KBM-7 (cell line): ENCODE results near the gene SYT9.
"Not testable (repeated sequence)": the region's sequence is repeated elsewhere in the genome, so short reads cannot be mapped to it uniquely, and the experiment has no call there.

Source experiments
- DNase-seq: peaks from one replicate; pipeline ENCODE4 v3.0.0-alpha.2; 2015
- in situ Hi-C: fragments of 300-500 bp; cut with MboI; formaldehyde crosslinking; loops from 2 replicates; pipeline ENCODE4 v1.14.3; 2020; ENCODE audit warnings: low sequenced_read_pairs, low pct_unique_long_range_greater_than_20kb, mixed read lengths

Gene SYT9

DNA sequence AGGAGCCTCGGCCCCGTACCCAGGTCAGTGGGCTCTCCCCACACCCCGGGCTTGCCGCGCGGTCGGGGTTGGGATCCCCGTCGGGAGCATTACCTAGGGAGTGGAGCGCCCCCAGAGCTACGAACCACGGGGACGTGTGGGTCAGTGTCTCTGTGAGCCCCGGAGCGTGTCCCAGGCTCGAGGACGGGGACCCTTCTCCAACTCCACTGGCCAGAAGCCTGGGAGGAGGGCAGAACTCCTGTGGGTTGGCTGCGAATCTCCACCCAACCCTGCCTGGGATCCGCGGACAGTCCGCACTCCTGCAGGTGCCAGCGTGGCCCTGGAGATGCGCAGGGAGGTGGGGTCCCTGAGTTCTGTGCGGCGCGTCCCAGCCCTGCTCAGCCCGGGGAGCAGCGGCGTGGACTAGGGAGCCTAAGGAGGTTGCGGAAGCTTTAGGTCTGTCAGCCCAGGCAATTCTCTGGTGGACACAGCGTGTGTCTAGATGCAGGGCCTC, 262.4 kb downstream of the SYT9 start:
- in situ Hi-C loops: no loop called here
- no peak for DNase-seq

DNA sequence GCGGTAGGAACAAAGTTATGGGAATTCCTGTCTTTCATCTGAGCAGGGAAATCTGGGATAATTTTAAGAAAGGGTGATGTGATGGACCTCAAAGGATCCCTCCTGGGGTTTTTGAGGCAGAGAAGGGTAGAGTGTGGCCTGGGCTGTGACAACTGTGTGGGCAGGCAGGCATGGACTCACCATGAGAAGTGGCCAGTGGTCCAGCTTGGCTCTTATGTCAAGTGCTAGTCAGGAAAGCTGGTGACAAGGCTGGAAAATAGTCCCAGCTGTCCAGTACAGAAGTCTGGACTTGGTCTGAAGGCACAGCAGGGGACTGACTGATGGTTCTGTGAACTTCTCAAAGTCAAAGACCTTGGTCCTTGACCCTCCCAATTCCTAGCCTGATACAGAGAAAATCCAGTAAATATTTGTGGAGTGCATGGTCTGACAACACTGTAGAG, 263.8 kb downstream of the SYT9 start:
- in situ Hi-C loops: no loop called here
- DNase-seq: no peak

DNA sequence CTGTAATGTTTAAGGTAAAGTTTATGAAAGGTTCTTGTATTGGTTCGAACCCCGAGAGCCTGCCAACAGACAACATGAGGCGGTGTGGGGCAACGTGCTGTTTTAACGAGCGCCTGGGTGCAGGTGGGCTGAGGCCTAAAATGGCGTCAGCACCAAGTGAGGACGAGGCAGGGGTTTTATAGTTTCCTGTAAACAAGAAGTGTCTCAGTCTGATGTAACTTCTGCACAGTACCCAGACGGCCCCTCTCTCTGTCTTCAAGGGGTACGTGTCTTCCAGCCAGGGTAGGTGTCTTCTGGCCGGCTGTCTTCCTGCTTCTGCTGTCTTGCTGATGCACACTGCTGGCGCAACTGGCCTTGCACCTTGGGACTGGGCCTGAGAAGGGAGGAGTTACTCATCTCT, 264.8 kb downstream of the SYT9 start:
- in situ Hi-C loops: no loop called here
- DNase-seq: no peak

DNA sequence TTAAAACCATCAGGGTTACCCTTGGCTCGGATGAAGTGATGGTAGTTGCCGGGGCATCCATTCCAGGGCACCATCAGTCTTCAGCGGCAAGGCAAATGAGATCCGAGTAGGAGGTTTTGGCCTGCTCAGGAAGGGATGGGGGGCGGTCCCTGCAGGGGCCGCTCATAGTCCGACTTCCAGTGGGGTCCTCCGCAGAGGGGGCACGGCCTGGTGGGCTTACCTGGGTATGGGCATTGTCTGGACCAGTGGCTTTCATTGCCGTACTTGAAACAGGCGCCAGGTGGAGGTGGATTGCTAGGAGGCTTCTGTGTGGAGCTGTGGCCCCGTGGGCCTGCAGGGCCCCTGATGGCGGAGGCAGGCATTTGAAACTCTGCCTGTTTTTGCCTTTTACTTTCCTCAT, 266.0 kb downstream of the SYT9 start:
- in situ Hi-C loops, DNase-seq: not testable (repeated sequence)
